GM23248 (cell line): Measurements from ENCODE around the gene AIPL1. TPM values are rescaled to one million over a fixed set of nuclear protein-coding genes. Genes with fewer than 3 reads are reported as not detected.

Experiments used
- DNase-seq: peaks from one replicate; pipeline ENCODE4 v3.0.0-alpha.2; 2015
- H2AFZ ChIP-seq: fragments of 200-600 bp; sonication (generic); 2 replicates; pipeline ENCODE4 v1.6.1; 2016; ENCODE audit warnings: antibody characterized with exemption
- H3F3A ChIP-seq: fragments of 200-600 bp; sonication (generic); 2 replicates; pipeline ENCODE4 v1.6.1; 2016; ENCODE audit warnings: mild to moderate bottlenecking, antibody characterized with exemption, mixed run types; ENCODE audit not compliant: insufficient read depth
- H3K27ac ChIP-seq: fragments of 200-600 bp; sonication (generic); 2 replicates; pipeline ENCODE4 v1.5.1; 2016; ENCODE audit warnings: mild to moderate bottlenecking
- H3K27me3 ChIP-seq: fragments of 200-600 bp; sonication (generic); replicated peaks from 2 replicates; pipeline ENCODE4 v1.6.1; 2016; ENCODE audit warnings: mild to moderate bottlenecking; ENCODE audit not compliant: insufficient read depth
- H3K36me3 ChIP-seq: fragments of 200-600 bp; sonication (generic); 2 replicates; pipeline ENCODE4 v1.6.1; 2016; ENCODE audit warnings: low read depth, mild to moderate bottlenecking
- H3K4me1 ChIP-seq: fragments of 200-600 bp; sonication (generic); 2 replicates; pipeline ENCODE4 v1.6.1; 2016; ENCODE audit warnings: mild to moderate bottlenecking; ENCODE audit not compliant: insufficient read depth
- H3K4me2 ChIP-seq: fragments of 200-600 bp; sonication (generic); one replicate; pipeline ENCODE4 v1.6.1; 2016; ENCODE audit warnings: mild to moderate bottlenecking; ENCODE audit not compliant: unreplicated experiment
- H3K4me3 ChIP-seq: fragments of 200-600 bp; sonication (generic); 2 replicates; pipeline ENCODE4 v1.5.1; 2016; ENCODE audit warnings: mild to moderate bottlenecking
- H3K79me2 ChIP-seq: fragments of 200-600 bp; sonication (generic); 2 replicates; pipeline ENCODE4 v1.6.1; 2016; ENCODE audit warnings: mild to moderate bottlenecking; ENCODE audit not compliant: insufficient read depth
- H3K9ac ChIP-seq: fragments of 200-600 bp; sonication (generic); 2 replicates; pipeline ENCODE4 v1.6.1; 2016; ENCODE audit warnings: mild to moderate bottlenecking
- H3K9me2 ChIP-seq: fragments of 200-600 bp; sonication (generic); 2 replicates; pipeline ENCODE4 v1.6.1; 2016; ENCODE audit warnings: mixed run types, mild to moderate bottlenecking, moderate library complexity; ENCODE audit not compliant: insufficient read depth
- H3K9me3 ChIP-seq: fragments of 200-600 bp; sonication (generic); one replicate; pipeline ENCODE4 v1.6.1; 2017; ENCODE audit warnings: low read depth
- H4K20me1 ChIP-seq: fragments of 200-600 bp; sonication (generic); 2 replicates; pipeline ENCODE4 v1.6.0; 2016; ENCODE audit not compliant: insufficient read depth
- EZH2 ChIP-seq: fragments of 200-600 bp; sonication (generic); IDR thresholded peaks from 2 replicates; pipeline ENCODE4 v1.6.1; 2018; ENCODE audit warnings: antibody characterized with exemption, mild to moderate bottlenecking; ENCODE audit not compliant: insufficient read depth, poor library complexity, severe bottlenecking
- EZH2phosphoT487 ChIP-seq: fragments of 200-600 bp; sonication (generic); IDR thresholded peaks from 2 replicates; pipeline ENCODE4 v1.6.1; 2018; ENCODE audit warnings: antibody characterized with exemption, moderate library complexity, mild to moderate bottlenecking, low read depth; ENCODE audit not compliant: insufficient read depth
- WGBS, 2 experiments: methylation state at CpG; one replicate each; pipeline ENCODE4 v1.1.6; 2015 to 2017; ENCODE audit warnings: low lambda C conversion rate in 2 of 2, low coverage in 1 of 2; ENCODE audit errors: missing lambda C conversion rate in 2 of 2; 5-methylcytosine and 5-hydroxymethylcytosine counted together
- in situ Hi-C: fragments of 300-500 bp; cut with MboI; formaldehyde crosslinking; loops from 2 replicates; pipeline ENCODE4 v1.15.0; 2020
- polyA plus RNA-seq: library from polyadenylated mRNA; unstranded; fragments of >200 nt; fragmentation: Nextera tagmentation; extraction: Ambion mirVana; gene quantifications from 2 replicates; pipeline ENCODE4 v1.2.1, GENCODE V29; 2016
- total RNA-seq: library from RNA; depleted of rRNA; stranded (reverse); fragments of >200 nt; shearing (Covaris generic); gene quantifications from 2 replicates; pipeline ENCODE4 v1.2.3, GENCODE V29; 2014

The AIPL1 gene
- total and polyA plus RNA-seq, 2 experiments from 2014 or later = not detected

- H3K4me2 ChIP-seq = no peak overlapping the region
- H3K27ac ChIP-seq = no peak overlapping the region
- no peak overlapping the region for H2AFZ ChIP-seq
- H3K9me2 ChIP-seq = no peaks in the 10 kb centered on the region
- no peak for TF ChIP-seq EZH2
- no peak for TF ChIP-seq EZH2phosphoT487
- H3K36me3 ChIP-seq = no peaks in the 10 kb centered on the region
- DNase-seq = no peak
- in situ Hi-C loops = no loop called here
- no peaks in the 10 kb centered on the region for H3K79me2 ChIP-seq
- H3K4me1 ChIP-seq = no peaks in the 10 kb centered on the region
- H3K4me3 ChIP-seq = no peak overlapping the region
- H3K27me3 ChIP-seq = no peaks in the 10 kb centered on the region
- no peaks in the 10 kb centered on the region for H4K20me1 ChIP-seq
- no peaks in the 10 kb centered on the region for H3F3A ChIP-seq
- 58 to 64% methylated on average over 11 to 12 of the region's 12 CpGs for WGBS, 2 experiments
- H3K9ac ChIP-seq = no peak overlapping the region
- H3K9me3 ChIP-seq = no peaks in the 10 kb centered on the region
These were observed 16.3 kb upstream of the AIPL1 start for GRCh38 chr17:6450926-6451832.

DNA sequence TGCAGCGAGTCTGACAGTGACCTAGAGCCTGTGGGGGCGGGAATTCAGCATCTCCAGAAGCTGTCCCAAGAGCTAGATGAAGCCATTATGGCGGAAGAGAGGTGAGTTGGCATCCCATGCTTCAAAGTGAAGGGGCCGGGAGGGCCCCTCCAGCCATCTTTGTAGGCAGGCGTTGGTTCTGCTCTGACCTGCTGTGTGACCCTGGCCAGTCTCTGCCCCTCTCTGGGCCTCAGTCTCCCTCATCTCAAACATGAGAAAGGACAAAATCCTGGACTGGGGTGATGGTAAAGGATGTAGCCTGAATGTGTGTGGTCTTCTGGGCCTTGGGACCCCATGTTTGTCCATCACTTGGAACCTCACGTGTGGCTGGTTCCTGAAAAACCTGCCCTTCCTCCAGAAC, 14.4 kb upstream of the AIPL1 start:
- no peak overlapping the region for H2AFZ ChIP-seq
- no peaks in the 10 kb centered on the region for H3K36me3 ChIP-seq
- H3K4me3 ChIP-seq = no peak overlapping the region
- no peaks in the 10 kb centered on the region for H4K20me1 ChIP-seq
- no peak overlapping the region for H3K9ac ChIP-seq
- no peaks in the 10 kb centered on the region for H3K79me2 ChIP-seq
- no peaks in the 10 kb centered on the region for H3K27me3 ChIP-seq
- in situ Hi-C loops = loop anchor here (25.0 kb wide), 2 partner anchors 987 to 1187 kb away; partner anchors contain the start of gene DHX33
- no peaks in the 10 kb centered on the region for H3K9me3 ChIP-seq
- no peak overlapping the region for H3K4me2 ChIP-seq
- H3K9me2 ChIP-seq = no peaks in the 10 kb centered on the region
- DNase-seq = no peak
- no peak overlapping the region for H3K27ac ChIP-seq
- 100% methylated on average over 6 of the region's 6 CpGs for WGBS, 2 experiments
- H3F3A ChIP-seq = no peaks in the 10 kb centered on the region
- no peaks in the 10 kb centered on the region for H3K4me1 ChIP-seq
- TF ChIP-seq EZH2phosphoT487 = no peak
- TF ChIP-seq EZH2 = no peak

DNA sequence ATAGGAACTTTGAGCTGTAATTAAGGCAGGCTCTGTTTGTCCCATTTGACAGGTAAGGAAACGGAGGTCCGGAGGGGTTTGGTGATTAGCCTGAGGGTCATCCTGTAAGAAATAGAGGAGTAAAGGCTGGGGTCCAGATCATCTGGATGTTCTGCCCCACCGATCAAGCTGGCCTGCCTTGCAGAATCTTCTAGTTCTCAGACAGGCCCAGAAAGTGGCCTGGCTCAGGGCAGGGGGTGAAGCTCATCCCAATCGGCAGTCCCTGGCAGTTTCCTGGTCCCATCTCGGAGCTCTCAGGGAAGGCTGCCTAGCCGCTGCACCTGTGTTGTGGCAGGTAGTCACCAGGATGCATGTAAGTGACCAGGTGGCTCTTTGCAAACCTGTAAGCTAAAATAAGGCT, 13.6 kb upstream of the AIPL1 start:
- no peaks in the 10 kb centered on the region for H3K4me1 ChIP-seq
- no peaks in the 10 kb centered on the region for H4K20me1 ChIP-seq
- no peaks in the 10 kb centered on the region for H3K9me3 ChIP-seq
- H2AFZ ChIP-seq = no peak overlapping the region
- no peaks in the 10 kb centered on the region for H3K9me2 ChIP-seq
- in situ Hi-C loops = loop anchor here (25.0 kb wide), 2 partner anchors 986 to 1186 kb away; partner anchors contain the start of gene DHX33
- no peaks in the 10 kb centered on the region for H3K27me3 ChIP-seq
- no peak overlapping the region for H3K4me3 ChIP-seq
- no peak for TF ChIP-seq EZH2
- TF ChIP-seq EZH2phosphoT487 = no peak
- H3K9ac ChIP-seq = no peak overlapping the region
- no peak overlapping the region for H3K27ac ChIP-seq
- no peak overlapping the region for H3K4me2 ChIP-seq
- DNase-seq = no peak
- WGBS, 2 experiments = 95 to 99% methylated on average over 6 of the region's 6 CpGs
- no peaks in the 10 kb centered on the region for H3K36me3 ChIP-seq
- H3F3A ChIP-seq = no peaks in the 10 kb centered on the region
- H3K79me2 ChIP-seq = no peaks in the 10 kb centered on the region

DNA sequence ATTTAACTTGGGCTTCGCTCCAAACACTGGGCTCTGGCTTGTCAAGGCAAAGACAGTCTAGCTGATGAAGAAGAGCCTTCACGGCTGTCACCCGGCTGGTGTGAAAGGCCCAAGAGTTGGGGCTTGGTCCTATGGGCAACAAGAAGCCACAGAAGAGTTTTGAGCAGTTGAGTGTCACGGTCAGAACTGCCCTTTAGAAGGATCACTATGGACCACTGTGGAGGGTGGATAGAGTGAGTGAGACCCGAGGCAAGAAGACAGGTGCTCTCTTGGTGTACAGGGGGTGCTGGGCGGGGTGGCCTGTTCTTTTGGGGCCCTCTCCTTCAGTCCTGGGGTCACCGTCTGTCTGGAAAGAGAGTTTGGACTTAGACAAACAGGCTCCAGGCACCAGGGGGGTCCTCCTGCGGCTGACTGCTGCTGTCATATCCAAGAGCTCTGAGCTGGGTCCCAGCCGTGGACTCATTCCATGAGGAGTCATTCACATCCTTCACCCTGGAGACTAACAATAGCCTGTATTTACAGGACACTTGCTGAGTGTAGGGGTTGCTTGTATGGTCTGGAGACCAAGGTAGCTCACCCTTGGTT, 11.7 kb upstream of the AIPL1 start:
- in situ Hi-C loops = loop anchor here (25.0 kb wide), 2 partner anchors 984 to 1184 kb away; partner anchors contain the start of gene DHX33
- no peaks in the 10 kb centered on the region for H3K36me3 ChIP-seq
- 86 to 91% methylated on average over 9 of the region's 9 CpGs for WGBS, 2 experiments

More for the DNA sequence above, 11.7 kb upstream of the AIPL1 start:
- H3K27ac ChIP-seq = no peak overlapping the region
- no peaks in the 10 kb centered on the region for H3K27me3 ChIP-seq
- no peak for TF ChIP-seq EZH2
- TF ChIP-seq EZH2phosphoT487 = no peak
- no peaks in the 10 kb centered on the region for H3K9me2 ChIP-seq
- H3K9ac ChIP-seq = no peak overlapping the region
- no peaks in the 10 kb centered on the region for H3F3A ChIP-seq
- no peak overlapping the region for H3K4me2 ChIP-seq
- H2AFZ ChIP-seq = no peak overlapping the region
- DNase-seq = no peak
- H3K79me2 ChIP-seq = no peaks in the 10 kb centered on the region
- no peaks in the 10 kb centered on the region for H3K4me1 ChIP-seq
- H3K4me3 ChIP-seq = no peak overlapping the region
- no peaks in the 10 kb centered on the region for H4K20me1 ChIP-seq
- H3K9me3 ChIP-seq = no peaks in the 10 kb centered on the region
